Measurements from ENCODE around the gene ALDH3B2. TPM values are rescaled to one million over a fixed set of nuclear protein-coding genes. Genes with fewer than 3 reads are reported as not detected.

ALDH3B2 gene
- total RNA-seq, 4 donors from 2014 or later: not detected

DNA sequence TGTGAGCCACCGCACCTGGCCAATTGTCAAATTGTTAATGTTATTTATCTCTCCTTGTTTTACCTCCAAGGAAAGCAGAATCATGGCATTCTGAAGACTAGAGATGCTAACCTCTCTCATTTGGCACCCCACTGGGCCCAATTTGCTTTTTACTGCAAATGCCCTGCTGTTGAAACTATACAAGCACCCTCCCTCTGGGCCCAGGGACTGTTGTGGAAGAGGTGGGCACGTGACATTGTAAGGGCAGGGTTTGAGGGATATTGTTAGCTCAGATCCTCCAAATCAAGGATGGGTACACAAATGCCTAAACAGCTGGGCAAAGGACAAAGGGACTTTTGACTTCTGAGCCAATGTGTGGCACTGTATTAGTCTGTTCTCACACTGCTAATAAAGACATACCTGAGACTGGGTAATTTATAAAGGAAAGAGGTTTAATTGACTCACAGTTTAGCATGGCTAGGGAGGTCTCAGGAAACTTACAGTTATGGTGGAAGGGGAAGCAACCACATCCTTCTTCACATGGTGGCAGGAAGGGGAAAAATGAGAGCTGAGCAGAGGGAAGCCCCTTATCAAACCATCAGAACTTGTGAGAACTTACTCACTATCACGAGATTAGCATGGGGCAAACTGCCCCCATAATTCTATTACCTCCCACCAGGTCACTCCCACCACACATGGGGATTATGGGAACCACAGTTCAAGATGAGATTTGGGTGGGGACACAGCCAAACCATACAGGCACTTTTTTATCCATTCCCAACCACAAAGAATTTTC lies 6.5 kb upstream of the ALDH3B2 start:
- H3K9me3 ChIP-seq: peaks cover 0 to 6% (median 0%) of the 10 kb centered on the region in 4 donors
- intact Hi-C loops (cut with DNase I): no loop called here
- no peak for TF ChIP-seq POLR2A (IDR thresholded peaks at IDR 0.05; ENCODE audit: low read depth)
- peaks cover 0 to 4% (median 0%) of the 10 kb centered on the region in 4 donors for H3K27me3 ChIP-seq
- H3K4me3 ChIP-seq: no peak overlapping the region
- H3K4me1 ChIP-seq: no peaks in the 10 kb centered on the region
- H3K36me3 ChIP-seq: no peaks in the 10 kb centered on the region
- 85% methylated on average over 3 of the region's 3 CpGs for WGBS
- DNase-seq (ENCODE audit: extremely low spot score): no peak
- H3K27ac ChIP-seq (replicated peaks in 1 of 4): no peak overlapping the region

DNA sequence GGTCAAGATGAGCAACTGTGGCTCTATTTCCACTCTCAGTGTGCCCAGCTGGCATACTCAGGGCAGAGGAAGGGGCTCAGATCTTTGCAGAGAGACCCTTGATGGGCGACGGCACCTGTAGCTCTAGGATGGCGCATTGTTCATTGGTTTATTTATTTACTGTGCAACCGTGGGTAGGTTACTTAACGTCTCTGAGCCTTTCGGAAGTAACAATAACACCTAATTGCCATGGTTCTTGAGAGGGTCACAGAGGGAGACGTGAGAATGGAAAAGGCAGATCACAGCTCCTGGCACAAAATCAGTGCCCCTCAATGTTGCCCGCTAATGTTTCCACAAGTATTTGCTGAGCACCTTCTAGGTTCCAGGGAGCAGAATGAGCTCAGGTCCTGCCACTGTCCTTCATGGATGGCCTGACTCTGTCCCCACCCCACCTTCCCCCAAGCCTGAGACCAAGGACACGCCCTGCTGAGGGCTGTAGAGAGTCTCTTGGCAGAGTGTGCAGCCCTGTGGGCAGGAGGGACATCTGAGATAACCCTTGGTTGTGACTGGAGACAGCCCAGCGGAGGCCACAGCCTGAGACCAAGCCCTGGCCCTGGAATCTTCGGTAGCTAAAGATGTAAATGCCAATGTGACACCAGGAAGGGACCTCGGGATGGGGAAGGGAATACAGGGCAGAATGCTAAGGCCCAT lies 780 bp upstream of the ALDH3B2 start:
- Histone ChIP-seq H3K9me3 (peaks cover 0 to 7% (median 0%) of the 10 kb centered on the region in 4 donors), H3K36me3 (no peaks in the 10 kb centered on the region), H3K27me3 (peaks cover 0 to 45% (median 0%) of the 10 kb centered on the region in 4 donors), H3K4me1 (no peaks in the 10 kb centered on the region), H3K4me3 (no peak overlapping the region), H3K27ac (replicated peaks in 1 of 4) (no peak overlapping the region)
- TF ChIP-seq EP300 (IDR thresholded peaks at IDR 0.05) (no peak), POLR2AphosphoS5 (IDR thresholded peaks at IDR 0.05) (no peak), POLR2A (IDR thresholded peaks at IDR 0.05; ENCODE audit: low read depth) (no peak)
- TF ChIP-seq, protein P1, sequence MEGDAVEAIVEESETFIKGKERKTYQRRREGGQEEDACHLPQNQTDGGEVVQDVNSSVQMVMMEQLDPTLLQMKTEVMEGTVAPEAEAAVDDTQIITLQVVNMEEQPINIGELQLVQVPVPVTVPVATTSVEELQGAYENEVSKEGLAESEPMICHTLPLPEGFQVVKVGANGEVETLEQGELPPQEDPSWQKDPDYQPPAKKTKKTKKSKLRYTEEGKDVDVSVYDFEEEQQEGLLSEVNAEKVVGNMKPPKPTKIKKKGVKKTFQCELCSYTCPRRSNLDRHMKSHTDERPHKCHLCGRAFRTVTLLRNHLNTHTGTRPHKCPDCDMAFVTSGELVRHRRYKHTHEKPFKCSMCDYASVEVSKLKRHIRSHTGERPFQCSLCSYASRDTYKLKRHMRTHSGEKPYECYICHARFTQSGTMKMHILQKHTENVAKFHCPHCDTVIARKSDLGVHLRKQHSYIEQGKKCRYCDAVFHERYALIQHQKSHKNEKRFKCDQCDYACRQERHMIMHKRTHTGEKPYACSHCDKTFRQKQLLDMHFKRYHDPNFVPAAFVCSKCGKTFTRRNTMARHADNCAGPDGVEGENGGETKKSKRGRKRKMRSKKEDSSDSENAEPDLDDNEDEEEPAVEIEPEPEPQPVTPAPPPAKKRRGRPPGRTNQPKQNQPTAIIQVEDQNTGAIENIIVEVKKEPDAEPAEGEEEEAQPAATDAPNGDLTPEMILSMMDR (IDR thresholded peaks at IDR 0.05): no peak
- no peak for DNase-seq (ENCODE audit: extremely low spot score)
- intact Hi-C loops (cut with DNase I): no loop called here
- 89% methylated on average over 11 of the region's 12 CpGs for WGBS

DNA sequence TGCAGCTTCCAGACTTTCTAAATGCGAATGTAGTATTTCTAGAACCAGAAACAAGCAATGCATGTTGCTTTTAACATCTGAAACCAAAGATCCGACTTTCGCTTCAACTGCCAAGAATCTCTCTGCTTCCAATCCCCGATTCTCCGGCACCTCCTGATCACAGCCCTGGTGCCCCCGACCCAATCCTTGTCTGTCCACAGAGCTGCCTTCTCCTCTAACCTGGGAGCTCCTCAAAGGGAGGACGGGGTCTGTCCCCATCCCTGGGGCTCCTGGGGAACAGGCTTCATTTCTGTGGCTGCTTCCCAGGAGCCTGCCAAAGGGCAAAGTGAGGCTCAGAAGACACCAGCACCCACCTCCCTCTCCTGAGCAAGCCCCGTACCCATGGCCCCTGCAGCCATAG lies 521 bp downstream of the ALDH3B2 start:
- Histone ChIP-seq H3K4me1 (no peaks in the 10 kb centered on the region), H3K4me3 (no peak overlapping the region), H3K36me3 (no peaks in the 10 kb centered on the region), H3K27me3 (peaks cover 0 to 45% (median 0%) of the 10 kb centered on the region in 4 donors), H3K9me3 (peaks cover 0 to 7% (median 0%) of the 10 kb centered on the region in 4 donors), H3K27ac (replicated peaks in 1 of 4) (no peak overlapping the region)
- TF ChIP-seq POLR2AphosphoS5 (IDR thresholded peaks at IDR 0.05) (no peak), POLR2A (IDR thresholded peaks at IDR 0.05; ENCODE audit: low read depth) (no peak), EP300 (IDR thresholded peaks at IDR 0.05) (no peak)
- TF ChIP-seq, protein P1 (IDR thresholded peaks at IDR 0.05): no peak
- 68% methylated on average over 8 of the region's 8 CpGs for WGBS
- intact Hi-C loops (cut with DNase I): no loop called here
- no peak for DNase-seq (ENCODE audit: extremely low spot score)

DNA sequence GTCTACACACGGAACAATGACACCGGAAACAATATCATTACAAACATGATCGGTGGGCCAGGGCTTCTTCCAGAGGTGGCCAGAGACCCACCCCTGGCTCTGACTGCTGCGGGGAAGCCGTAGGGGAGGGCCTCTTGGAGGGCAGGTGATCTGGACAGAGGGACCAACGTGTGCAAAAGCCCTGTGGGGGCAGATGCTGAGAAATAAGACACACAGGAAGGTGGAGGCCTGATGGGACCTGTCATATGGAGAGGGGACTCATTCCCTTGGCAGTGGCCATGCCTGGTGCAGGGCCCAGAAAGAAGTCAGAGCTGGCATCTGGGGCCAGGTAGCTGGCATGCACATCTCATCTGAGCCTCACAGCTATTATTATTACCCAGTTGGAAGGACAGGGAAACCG lies 1.1 kb downstream of the ALDH3B2 start:
- no peaks in the 10 kb centered on the region for H3K36me3 ChIP-seq
- peaks cover 0 to 7% (median 0%) of the 10 kb centered on the region in 4 donors for H3K9me3 ChIP-seq
- no peak for DNase-seq (ENCODE audit: extremely low spot score)
- peaks cover 0 to 46% (median 0%) of the 10 kb centered on the region in 4 donors for H3K27me3 ChIP-seq
- TF ChIP-seq POLR2AphosphoS5 (IDR thresholded peaks at IDR 0.05) (no peak), EP300 (IDR thresholded peaks at IDR 0.05) (no peak), POLR2A (IDR thresholded peaks at IDR 0.05; ENCODE audit: low read depth) (no peak)
- TF ChIP-seq, protein P1 (IDR thresholded peaks at IDR 0.05): no peak
- H3K27ac ChIP-seq (replicated peaks in 1 of 4): no peak overlapping the region
- H3K4me1 ChIP-seq: no peaks in the 10 kb centered on the region
- H3K4me3 ChIP-seq: no peak overlapping the region
- WGBS: 87% methylated on average over 7 of the region's 7 CpGs
- intact Hi-C loops (cut with DNase I): no loop called here

DNA sequence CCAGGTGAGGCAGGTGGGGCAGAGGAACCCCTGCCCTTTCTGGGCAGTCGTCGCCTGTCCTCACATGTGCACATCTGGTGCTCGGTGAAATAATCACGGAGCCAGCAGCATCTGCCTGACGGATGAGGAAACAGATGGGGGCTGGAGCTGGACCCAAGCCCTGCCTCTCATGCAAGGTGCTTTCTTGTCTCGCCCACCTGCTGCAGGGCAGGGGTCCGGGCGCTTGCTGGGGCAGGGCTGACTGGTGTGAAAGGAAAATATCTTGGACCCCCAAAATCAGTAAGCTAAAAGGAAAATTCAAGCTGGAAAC lies 3.3 kb downstream of the ALDH3B2 start:
- TF ChIP-seq, protein P1 (IDR thresholded peaks at IDR 0.05): no peak
- TF ChIP-seq POLR2A (IDR thresholded peaks at IDR 0.05; ENCODE audit: low read depth): no peak
- no peak for TF ChIP-seq EP300 (IDR thresholded peaks at IDR 0.05)
- Histone ChIP-seq H3K4me3 (no peak overlapping the region), H3K27ac (replicated peaks in 1 of 4) (no peak overlapping the region), H3K36me3 (no peaks in the 10 kb centered on the region), H3K4me1 (no peaks in the 10 kb centered on the region), H3K27me3 (peaks cover 0 to 50% (median 0%) of the 10 kb centered on the region in 4 donors), H3K9me3 (peaks cover 0 to 3% (median 0%) of the 10 kb centered on the region in 4 donors)
- DNase-seq (ENCODE audit: extremely low spot score): no peak
- WGBS: 52% methylated on average over 8 of the region's 8 CpGs
- intact Hi-C loops (cut with DNase I): no loop called here

All from esophagus muscularis mucosa (tissue), 4 donors.